ENCODE measurements around the gene VWA3B. TPM values are rescaled to one million over a fixed set of nuclear protein-coding genes. Genes with fewer than 3 reads are reported as not detected.
"Not testable (repeated sequence)": the region's sequence is repeated elsewhere in the genome, so short reads cannot be mapped to it uniquely, and the experiment has no call there.

Gene VWA3B
- total RNA-seq, 2 experiments from 2014 or later = not detected

- POLR2A ChIA-PET = no interaction called here
- CTCF ChIA-PET = no interaction called here
Observed at GRCh38 chr2:98311771-98312545, 225.0 kb downstream of the VWA3B start.

DNA sequence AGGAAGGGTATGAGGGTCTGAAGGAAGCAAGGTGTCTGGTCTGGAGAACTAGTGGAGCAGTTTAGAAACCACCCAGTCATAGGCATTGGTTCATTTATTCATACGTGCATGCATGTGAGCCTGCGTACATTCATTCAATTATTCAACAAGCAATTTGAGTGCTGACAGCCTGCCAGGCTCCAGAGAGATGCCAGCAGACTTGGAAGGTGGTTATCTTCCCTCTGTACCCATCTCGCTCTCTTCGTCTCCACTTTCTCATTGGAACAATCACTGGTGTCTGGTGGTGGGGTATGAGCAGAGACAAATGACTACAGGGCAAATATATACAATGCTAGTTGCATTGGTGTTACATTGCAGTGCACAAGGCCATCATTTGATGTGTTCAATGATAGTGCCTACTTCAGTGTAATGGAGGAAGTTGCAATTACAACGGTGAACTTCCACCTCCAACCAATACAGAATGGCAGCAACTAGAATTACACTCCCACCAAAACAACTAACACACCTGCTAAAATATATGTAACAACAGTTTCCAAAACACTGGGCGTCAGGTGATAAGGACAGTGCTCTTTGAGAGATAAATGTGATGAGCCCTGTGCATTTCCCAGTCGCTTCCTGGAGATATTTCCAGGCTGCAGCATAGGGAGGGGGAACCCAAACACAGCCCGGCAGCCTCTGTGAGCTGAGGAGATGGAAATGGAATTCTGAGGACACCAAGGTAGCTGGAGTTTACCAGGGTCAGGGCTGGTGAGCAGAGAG, 226.7 kb downstream of the VWA3B start:
- CTCF ChIA-PET = no interaction called here
- POLR2A ChIA-PET = no interaction called here

DNA sequence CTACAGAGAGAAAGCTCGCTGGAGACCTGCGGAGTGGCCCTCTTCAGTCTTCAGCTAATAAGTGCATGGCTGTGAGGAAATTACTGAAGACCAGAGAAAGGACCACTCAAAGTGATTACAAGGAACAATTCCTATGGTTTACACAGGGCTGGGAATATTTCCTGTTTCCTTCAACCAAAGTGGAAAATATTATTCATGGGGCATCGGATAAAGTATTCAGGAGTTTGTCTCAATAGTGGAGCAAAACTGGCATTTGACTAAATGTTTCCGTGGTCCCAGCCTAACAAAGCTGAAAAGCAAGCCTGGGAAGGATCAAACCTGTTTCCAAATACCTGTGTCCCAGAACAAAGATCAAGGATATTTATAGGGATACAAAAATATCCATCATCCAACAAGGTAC, 227.3 kb downstream of the VWA3B start:
- ChIA-PET CTCF (no interaction called here), POLR2A (no interaction called here)

DNA sequence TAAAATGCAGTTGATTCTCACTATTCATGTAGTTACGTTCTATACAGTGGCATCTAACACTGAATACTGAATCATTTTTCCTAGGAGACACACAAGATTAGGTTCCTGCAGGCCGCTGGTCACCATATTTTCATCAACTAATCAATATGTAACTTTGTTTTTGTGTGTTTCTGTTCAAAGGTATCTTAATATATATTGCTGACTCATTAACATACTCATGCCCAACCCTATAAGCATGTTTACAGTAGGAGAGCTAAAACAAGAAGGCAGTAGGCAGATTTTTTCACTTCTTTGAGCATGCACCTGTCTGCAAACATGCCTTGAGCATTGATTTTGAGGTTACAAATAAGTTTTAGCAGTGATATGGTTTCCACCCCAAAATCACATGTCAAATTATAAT, 229.0 kb downstream of the VWA3B start:
- CTCF ChIA-PET = interaction anchor here (0.7 kb wide), 1 partner anchor 69 kb away, joined by 3 read pairs; no protein-coding TSS in a partner anchor
- POLR2A ChIA-PET = no interaction called here

GRCh38 chr2:98317214-98317613, 230.2 kb downstream of the VWA3B start:
- POLR2A ChIA-PET = no interaction called here
- CTCF ChIA-PET = no interaction called here

GRCh38 chr2:98320171-98320570, 233.2 kb downstream of the VWA3B start:
- POLR2A ChIA-PET, CTCF ChIA-PET: not testable (repeated sequence)

DNA sequence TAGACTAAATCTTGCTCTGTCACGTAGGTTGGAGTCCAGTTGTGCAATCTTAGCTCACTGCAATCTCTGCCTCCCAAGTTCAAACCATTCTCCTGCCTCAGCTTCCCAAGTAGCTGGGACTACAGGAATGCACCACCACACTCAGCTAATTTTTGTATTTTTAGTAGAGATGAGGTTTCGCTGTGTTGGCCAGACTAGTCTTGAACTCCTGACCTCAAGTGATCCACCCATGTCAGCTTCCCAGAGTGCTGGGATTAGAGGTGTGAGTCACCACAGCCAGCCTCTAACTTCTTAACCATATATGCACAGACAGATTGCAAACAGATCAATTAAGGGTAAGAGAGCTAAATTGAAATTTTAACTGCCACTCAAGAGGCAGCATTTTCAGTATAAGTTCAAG, 237.2 kb downstream of the VWA3B start:
- ChIA-PET POLR2A (no interaction called here), CTCF (interaction anchor here (0.7 kb wide), 1 partner anchor 69 kb away, joined by 3 read pairs; no protein-coding TSS in a partner anchor)

DNA sequence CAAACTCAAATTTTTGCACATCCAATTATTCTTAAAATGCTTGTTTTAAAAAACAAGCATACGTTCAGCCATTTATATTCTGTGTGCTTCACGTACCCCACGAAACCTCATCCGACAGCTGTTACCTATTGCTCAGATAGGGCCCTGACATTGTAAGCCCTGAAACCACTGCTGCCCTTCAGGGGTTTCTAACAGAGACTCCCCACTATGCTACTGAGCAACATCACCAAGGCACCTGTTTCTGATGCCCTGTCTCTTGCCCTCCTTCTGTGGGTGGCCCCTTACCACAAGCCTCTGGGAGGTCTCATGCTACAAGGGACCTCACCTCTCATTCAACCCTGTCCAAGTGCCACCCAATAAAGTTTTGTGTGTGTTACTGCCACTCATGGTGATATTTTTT, 240.8 kb downstream of the VWA3B start:
- ChIA-PET POLR2A (no interaction called here), CTCF (no interaction called here)

DNA sequence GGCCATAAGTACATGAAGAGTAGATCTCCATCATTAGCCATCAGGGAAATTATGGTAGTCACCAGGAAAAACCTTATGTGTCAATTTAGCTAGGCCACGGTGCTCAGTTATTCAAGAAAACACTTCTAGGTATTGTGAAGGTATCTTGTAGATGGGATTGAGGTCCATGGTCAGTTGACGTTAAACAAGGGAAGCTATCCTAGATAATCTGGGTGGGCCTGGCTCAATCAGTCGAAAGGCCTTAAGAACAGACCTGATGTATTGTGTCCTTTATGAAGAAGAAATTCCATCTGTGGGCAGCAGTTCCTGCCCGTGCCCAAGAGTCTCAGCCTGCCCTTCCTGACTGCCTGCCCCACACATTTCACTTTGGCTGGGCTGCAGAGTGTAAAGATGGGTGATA, 242.6 kb downstream of the VWA3B start:
- CTCF ChIA-PET = no interaction called here
- POLR2A ChIA-PET = no interaction called here

DNA sequence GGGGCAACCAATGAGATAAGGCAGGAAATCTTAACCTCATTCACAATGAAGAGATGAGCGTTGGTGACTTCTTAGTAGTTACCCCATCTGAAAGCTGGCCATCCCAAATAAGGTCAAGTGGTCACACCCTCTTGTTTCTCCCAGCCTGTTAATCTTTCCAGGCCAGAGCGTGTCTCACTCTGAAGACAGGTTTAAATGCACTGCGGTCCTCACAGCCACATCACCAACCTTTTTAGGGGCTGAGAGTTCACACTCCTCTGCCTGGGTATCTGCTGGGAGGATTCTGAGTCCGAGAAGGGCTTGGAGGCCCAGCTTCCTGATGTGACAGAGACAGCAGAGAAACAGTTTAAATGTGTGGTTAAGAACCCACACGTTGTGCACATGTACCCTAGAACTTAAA, 246.0 kb downstream of the VWA3B start:
- ChIA-PET POLR2A (no interaction called here), CTCF (no interaction called here)

DNA sequence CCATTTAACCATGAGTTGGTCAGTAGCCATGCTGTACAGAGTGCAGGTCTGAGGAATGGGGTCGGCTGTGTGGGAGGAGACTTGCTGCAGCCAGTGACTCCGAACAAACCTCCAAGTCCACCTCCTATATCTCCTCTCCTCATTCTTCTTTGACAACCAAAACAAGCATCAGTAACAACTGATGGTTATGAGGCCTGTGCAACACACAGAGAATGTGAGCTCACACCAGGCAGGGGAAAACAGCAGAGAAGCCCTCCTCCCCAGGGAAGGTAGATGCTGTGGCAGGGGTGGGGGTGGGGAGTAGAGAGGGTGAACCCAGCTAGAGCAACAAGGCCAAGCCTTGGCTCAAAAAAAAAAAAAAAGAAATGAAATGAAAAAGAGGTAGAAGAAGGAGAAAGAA, 247.0 kb downstream of the VWA3B start:
- POLR2A ChIA-PET = no interaction called here

DNA sequence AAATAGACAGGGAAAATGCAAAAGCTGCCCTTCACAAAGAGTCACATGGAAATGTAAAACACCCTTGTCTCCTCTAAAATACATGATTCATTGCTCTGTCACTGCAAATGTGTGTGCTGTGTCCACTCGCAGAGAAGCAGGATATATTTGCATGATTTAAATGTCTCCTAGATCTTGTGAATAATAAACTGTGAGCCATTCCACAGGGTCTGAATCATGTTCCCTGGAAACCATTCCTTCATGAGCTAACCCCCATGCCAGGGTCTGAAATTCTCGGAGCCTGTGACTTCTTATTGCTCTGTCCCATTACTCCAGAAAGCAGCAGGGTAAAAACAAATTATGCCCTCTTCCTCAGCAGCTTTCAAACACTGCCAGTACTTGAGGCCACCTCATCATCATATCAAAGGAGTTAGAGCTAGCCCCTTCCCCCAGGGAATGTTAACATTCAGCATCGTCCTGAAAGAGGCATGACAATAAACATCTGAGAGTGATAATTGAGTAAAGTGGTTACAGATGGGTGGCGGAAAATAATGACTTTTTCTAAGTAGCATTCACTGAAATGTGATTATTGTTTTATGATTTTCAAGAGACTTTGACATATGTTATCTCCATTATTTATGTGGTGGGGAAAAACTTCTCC, 247.6 kb downstream of the VWA3B start:
- POLR2A ChIA-PET = no interaction called here
- CTCF ChIA-PET = no interaction called here

More for the DNA sequence above, 247.0 kb downstream of the VWA3B start:
- CTCF ChIA-PET = no interaction called here

- ChIA-PET CTCF (no interaction called here), POLR2A (no interaction called here)
Observed at GRCh38 chr2:98335271-98335670, 248.3 kb downstream of the VWA3B start.

- CTCF ChIA-PET = interaction anchor here (1.3 kb wide), 1 partner anchor 88 kb away, joined by 3 read pairs; no protein-coding TSS in a partner anchor
- POLR2A ChIA-PET = no interaction called here
Observed at GRCh38 chr2:98341241-98341640, 254.3 kb downstream of the VWA3B start.

DNA sequence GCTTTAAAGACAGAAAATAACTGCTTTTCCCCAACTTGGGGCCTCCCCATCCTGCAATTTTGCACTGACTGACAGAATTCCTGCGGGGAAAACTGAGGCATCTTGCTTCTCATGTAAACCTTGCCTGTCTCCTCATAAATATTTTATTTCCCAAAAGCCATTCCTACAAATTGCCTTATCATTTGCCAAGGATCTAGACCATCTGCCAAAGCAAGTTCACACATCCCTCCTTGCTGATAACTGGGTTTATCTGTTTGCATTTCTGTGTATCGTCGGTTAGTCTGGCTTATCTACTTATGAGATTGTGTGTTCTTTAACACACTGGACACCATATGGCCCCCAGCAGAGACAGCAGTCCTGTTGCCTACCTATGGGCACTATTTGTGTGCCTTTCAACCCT, 256.3 kb downstream of the VWA3B start:
- ChIA-PET POLR2A (no interaction called here), CTCF (no interaction called here)

GRCh38 chr2:98346311-98347236, 259.6 kb downstream of the VWA3B start, which contains the start of gene CNGA3:
Gene CNGA3, plus strand, starts transcription at chr2:98346456. Its CDS starts 23,520 bp downstream, at chr2:98369976.
- ChIA-PET POLR2A (no interaction called here), CTCF (no interaction called here)

DNA sequence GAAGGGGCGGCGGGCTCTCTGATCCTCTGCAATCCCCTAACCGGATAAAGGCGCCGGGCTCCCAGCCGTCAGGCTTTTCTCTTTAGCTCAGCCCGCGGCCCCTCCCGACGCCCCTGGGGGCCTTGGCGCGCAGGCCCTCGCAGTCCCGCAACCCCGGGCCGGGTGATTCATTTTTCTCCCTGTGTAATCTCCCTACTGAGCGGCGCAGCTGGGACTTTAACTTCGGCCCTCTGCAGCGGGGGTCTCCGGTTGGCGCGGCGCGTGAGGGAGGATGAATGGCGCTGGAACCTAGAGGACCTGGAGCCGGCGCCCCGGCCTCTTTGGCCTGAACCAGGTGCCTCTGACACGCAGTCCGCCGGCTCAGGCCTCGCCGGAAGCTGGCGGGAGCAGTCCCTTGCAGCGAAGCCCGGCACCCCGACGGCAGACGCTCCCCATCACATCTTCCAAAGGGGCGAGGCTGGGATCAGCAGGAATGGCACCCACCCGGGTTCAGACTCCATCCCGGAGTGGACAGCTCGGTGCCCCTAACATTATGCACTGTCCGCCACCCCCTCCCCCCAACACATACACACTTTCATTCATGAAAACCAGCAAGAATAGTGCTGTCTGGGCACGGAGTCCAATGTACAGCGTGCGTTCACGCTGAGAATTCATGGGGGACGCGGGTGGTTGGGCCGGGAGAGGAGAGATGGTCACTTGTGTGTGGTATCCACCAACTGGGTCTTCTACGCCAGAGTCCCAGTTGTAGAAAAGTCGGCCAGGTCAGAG, 260.5 kb downstream of the VWA3B start:
- ChIA-PET POLR2A (no interaction called here), CTCF (no interaction called here)

GRCh38 chr2:98348066-98348561, 261.1 kb downstream of the VWA3B start:
- CTCF ChIA-PET = no interaction called here

GRCh38 chr2:98350411-98350810, 263.4 kb downstream of the VWA3B start:
- CTCF ChIA-PET = no interaction called here
- POLR2A ChIA-PET = no interaction called here

More at GRCh38 chr2:98348066-98348561, 261.1 kb downstream of the VWA3B start:
- POLR2A ChIA-PET = no interaction called here

All from activated CD8-positive, alpha-beta memory T cell treated with anti-CD3 and anti-CD28 coated beads for 36 hours (primary cell).